HEK293T (cell line): ENCODE results near the gene MYH6.
"Not testable (repeated sequence)": the region's sequence is repeated elsewhere in the genome, so short reads cannot be mapped to it uniquely, and the experiment has no call there.

Experiments used
- CTCF ChIA-PET: fragments of 350-600 bp; formaldehyde crosslinking; extraction: SDS; loops from one replicate; lab custom pipeline; 2021; ENCODE audit warnings: antibody characterized with exemption, inconsistent platforms; lab: Yijun Ruan, JAX
- POLR2A ChIA-PET: fragments of 350-600 bp; formaldehyde crosslinking; extraction: SDS; loops from one replicate; lab custom pipeline; 2020; ENCODE audit warnings: antibody characterized with exemption, inconsistent platforms; lab: Yijun Ruan, JAX
- DNase-seq: peaks from one replicate; pipeline ENCODE4 v3.0.0; 2012; ENCODE audit warnings: mixed read lengths; ENCODE audit errors: extremely low spot score
- ARNT ChIP-seq: fragments of 450-650 bp; IDR thresholded peaks from 2 replicates; pipeline ENCODE4 v1.6.1; 2017; ENCODE audit warnings: mild to moderate bottlenecking
- BHLHE40 ChIP-seq: fragments of 450-650 bp; IDR thresholded peaks from 2 replicates; pipeline ENCODE4 v1.6.1; 2016; ENCODE audit warnings: mild to moderate bottlenecking, moderate library complexity, borderline replicate concordance
- CTBP1 ChIP-seq: fragments of 450-650 bp; IDR thresholded peaks from 2 replicates; pipeline ENCODE4 v1.6.1; 2016; ENCODE audit warnings: borderline replicate concordance
- ELF4 ChIP-seq: fragments of 450-650 bp; IDR thresholded peaks from 2 replicates; pipeline ENCODE4 v1.6.1; 2017; ENCODE audit warnings: antibody characterized with exemption
- FOXA1 ChIP-seq: fragments of 450-650 bp; IDR thresholded peaks from 2 replicates; pipeline ENCODE4 v1.6.1; 2016; ENCODE audit warnings: mild to moderate bottlenecking
- FOXK2 ChIP-seq: fragments of 450-650 bp; IDR thresholded peaks from 2 replicates; pipeline ENCODE4 v1.6.1; 2016; ENCODE audit warnings: mild to moderate bottlenecking
- FOXM1 ChIP-seq: fragments of 450-650 bp; IDR thresholded peaks from 2 replicates; pipeline ENCODE4 v1.6.1; 2017; ENCODE audit warnings: mild to moderate bottlenecking, borderline replicate concordance
- HDGF ChIP-seq: fragments of 450-650 bp; IDR thresholded peaks from 2 replicates; pipeline ENCODE4 v1.6.1; 2017; ENCODE audit warnings: antibody characterized with exemption, borderline replicate concordance
- L3MBTL2 ChIP-seq: fragments of 450-650 bp; conservative IDR thresholded peaks from 2 replicates; pipeline ENCODE4 v1.6.1; 2016; ENCODE audit warnings: mild to moderate bottlenecking
- LEF1 ChIP-seq: fragments of 450-650 bp; IDR thresholded peaks from 2 replicates; pipeline ENCODE4 v1.6.1; 2017; ENCODE audit warnings: mild to moderate bottlenecking, borderline replicate concordance
- NFRKB ChIP-seq: fragments of 450-650 bp; IDR thresholded peaks from 2 replicates; pipeline ENCODE4 v1.6.1; 2016; ENCODE audit warnings: mild to moderate bottlenecking, moderate library complexity
- SP1 ChIP-seq: fragments of 450-650 bp; IDR thresholded peaks from 2 replicates; pipeline ENCODE4 v1.6.1; 2017
- SUZ12 ChIP-seq: fragments of 450-650 bp; IDR thresholded peaks from 2 replicates; pipeline ENCODE4 v1.6.1; 2016; ENCODE audit warnings: mild to moderate bottlenecking
- TARDBP ChIP-seq: fragments of 450-650 bp; IDR thresholded peaks from 2 replicates; pipeline ENCODE4 v1.6.1; 2016
- ZNF384 ChIP-seq: fragments of 450-650 bp; IDR thresholded peaks from 2 replicates; pipeline ENCODE4 v1.6.1; 2016
- TF ChIP-seq, protein P1 (sequence below): fragments of 450-650 bp; IDR thresholded peaks from 2 replicates; pipeline ENCODE4 v1.6.1; 2016

Gene MYH6

GRCh38 chr14:23425169-23425568, 17.1 kb upstream of the MYH6 start:
- DNase-seq = no peak
- ChIA-PET CTCF (interaction anchor here (0.6 kb wide), 1 partner anchor 12 kb away, joined by 3 read pairs; no protein-coding TSS in a partner anchor), POLR2A (no interaction called here)
- no peak for TF ChIP-seq FOXA1
- TF ChIP-seq NFRKB = no peak
- no peak for TF ChIP-seq L3MBTL2
- no peak for TF ChIP-seq ARNT
- no peak for TF ChIP-seq SUZ12
- TF ChIP-seq ZNF384 = no peak
- no peak for TF ChIP-seq SP1
- no peak for TF ChIP-seq ELF4
- TF ChIP-seq CTBP1 = no peak
- TF ChIP-seq BHLHE40 = no peak
- TF ChIP-seq, protein P1, sequence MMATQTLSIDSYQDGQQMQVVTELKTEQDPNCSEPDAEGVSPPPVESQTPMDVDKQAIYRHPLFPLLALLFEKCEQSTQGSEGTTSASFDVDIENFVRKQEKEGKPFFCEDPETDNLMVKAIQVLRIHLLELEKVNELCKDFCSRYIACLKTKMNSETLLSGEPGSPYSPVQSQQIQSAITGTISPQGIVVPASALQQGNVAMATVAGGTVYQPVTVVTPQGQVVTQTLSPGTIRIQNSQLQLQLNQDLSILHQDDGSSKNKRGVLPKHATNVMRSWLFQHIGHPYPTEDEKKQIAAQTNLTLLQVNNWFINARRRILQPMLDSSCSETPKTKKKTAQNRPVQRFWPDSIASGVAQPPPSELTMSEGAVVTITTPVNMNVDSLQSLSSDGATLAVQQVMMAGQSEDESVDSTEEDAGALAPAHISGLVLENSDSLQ = no peak
- no peak for TF ChIP-seq FOXM1
- no peak for TF ChIP-seq HDGF
- no peak for TF ChIP-seq LEF1
- TF ChIP-seq FOXK2 = no peak
- TF ChIP-seq TARDBP = no peak

GRCh38 chr14:23423657-23424056, 15.6 kb upstream of the MYH6 start:
- CTCF ChIA-PET = no interaction called here
- no peak for TF ChIP-seq FOXA1
- no peak for TF ChIP-seq ARNT
- TF ChIP-seq CTBP1 = no peak
- TF ChIP-seq SP1 = no peak
- no peak for TF ChIP-seq NFRKB
- TF ChIP-seq SUZ12 = no peak
- no peak for TF ChIP-seq HDGF
- no peak for TF ChIP-seq LEF1
- TF ChIP-seq BHLHE40 = no peak
- TF ChIP-seq L3MBTL2 = no peak
- TF ChIP-seq TARDBP = no peak
- TF ChIP-seq, protein P1 = no peak
- TF ChIP-seq ZNF384 = no peak
- no peak for TF ChIP-seq FOXK2
- TF ChIP-seq FOXM1 = no peak
- no peak for TF ChIP-seq ELF4
- POLR2A ChIA-PET = interaction anchor here (1.5 kb wide), 1 partner anchor 103 kb away, joined by 3 read pairs; no protein-coding TSS in a partner anchor
- DNase-seq = no peak

- ChIA-PET CTCF (no interaction called here), POLR2A (no interaction called here)
- TF ChIP-seq FOXA1 (no peak), ELF4 (no peak), HDGF (no peak), BHLHE40 (no peak), L3MBTL2 (no peak), TARDBP (no peak), FOXM1 (no peak), ARNT (no peak), ZNF384 (no peak), FOXK2 (no peak), CTBP1 (no peak), LEF1 (no peak), SP1 (no peak), NFRKB (no peak), SUZ12 (no peak)
- TF ChIP-seq, protein P1 = no peak
- no peak for DNase-seq
Observed at GRCh38 chr14:23421594-23421993, 13.5 kb upstream of the MYH6 start.

DNA sequence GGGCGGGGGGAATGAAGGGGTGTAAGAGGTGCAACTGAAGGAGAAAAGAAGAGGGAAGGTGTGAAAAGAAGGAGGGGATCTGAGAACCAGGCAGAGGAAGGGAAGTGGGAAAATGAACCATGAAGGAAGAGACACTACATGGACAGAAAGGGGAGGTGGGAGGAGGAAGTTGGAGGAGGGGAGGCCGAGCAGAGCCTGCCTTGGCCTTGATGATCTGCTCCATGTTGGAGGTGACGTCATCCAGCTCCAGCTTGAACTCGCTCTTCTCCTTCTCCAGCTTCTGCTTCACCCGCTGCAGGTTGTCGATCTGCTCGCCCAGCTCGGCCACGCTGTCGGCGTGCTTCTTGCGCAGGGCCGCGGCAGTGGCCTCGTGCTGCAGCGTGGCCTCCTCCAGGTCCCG, 11.6 kb upstream of the MYH6 start:
- CTCF ChIA-PET, DNase-seq, POLR2A ChIA-PET: not testable (repeated sequence)

GRCh38 chr14:23418021-23418420, 9.9 kb upstream of the MYH6 start:
- TF ChIP-seq, protein P1 = no peak
- no peak for TF ChIP-seq ARNT
- TF ChIP-seq TARDBP = no peak
- no peak for TF ChIP-seq FOXM1
- no peak for TF ChIP-seq FOXA1
- no peak for TF ChIP-seq SP1
- TF ChIP-seq ZNF384 = no peak
- no peak for DNase-seq
- ChIA-PET POLR2A (no interaction called here), CTCF (no interaction called here)

GRCh38 chr14:23417269-23417668, 9.2 kb upstream of the MYH6 start:
- CTCF ChIA-PET, DNase-seq, POLR2A ChIA-PET: not testable (repeated sequence)
